ENCODE results near the gene RHBDF2.

Gene RHBDF2

DNA sequence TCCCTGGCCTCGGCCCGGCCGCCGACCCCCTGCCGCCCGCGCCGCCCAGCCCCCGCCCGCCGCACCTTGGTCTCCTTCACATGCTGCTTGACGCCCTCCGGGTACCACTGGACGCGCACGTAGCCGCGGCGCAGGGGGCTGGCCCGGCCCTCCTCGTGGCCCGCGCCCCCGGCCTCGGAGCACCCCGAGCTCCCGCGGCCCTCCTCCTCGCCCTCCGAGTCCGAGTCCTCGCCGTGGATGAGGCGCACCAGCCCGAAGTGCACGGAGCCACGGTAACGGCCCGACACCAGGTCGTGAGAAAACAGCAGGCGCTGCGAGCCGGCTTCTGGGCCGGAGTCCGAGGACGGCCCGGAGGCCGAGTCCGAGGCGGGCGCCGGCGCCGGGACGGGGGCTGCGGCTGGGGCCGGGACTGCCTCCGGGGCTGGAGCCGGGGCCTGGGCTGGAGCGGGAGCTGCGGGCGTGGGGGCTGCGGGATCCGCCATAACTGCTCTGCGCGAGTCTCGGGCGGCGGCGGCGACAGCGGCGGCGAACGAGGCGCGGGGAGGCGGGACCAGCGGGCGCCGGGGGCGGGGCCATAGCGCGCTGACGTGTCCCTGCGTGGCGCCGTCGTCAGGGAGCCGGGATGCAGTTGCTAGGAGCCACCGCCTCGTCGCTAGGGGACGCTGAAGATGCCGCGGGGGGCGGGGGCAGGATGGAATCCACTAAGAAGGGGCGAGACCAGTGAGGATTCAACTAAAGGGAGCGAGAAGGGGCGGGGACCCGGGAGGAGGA lies 48.4 kb downstream of the RHBDF2 start, which contains the start of gene UBE2O:
UBE2O (minus strand) TSS at position 493 of the 771 bp plus-strand sequence; CDS start at position 482, 11 bp downstream.
- peak; percentile 84 to 90 for DNase-seq

DNA sequence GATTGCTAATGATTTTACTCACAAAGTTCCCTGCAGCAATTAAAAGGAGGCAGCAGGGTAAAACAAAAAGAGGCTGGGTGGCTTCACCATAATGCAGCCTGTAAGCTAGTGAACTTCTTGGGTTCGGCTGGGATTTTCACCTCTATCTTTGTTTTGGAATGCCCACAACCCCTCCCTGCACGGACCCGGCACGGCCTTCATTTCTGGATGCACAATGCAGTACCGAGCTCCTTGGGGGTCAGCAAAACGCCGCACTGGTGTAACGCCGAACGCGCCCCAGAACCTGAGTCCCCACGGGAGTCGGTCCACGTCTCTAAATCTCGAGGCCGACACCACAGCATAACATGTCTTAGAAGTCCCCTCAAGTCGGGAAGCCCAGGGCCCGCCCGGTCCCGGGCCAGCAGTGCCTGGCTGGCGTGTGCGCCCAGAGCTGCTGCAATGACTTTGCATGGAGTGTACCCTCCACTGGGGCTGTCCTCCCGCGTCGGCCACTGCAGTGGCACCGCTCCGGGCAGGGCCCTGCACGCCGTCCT lies 49.0 kb downstream of the RHBDF2 start:
- DNase-seq, result no peak

DNA sequence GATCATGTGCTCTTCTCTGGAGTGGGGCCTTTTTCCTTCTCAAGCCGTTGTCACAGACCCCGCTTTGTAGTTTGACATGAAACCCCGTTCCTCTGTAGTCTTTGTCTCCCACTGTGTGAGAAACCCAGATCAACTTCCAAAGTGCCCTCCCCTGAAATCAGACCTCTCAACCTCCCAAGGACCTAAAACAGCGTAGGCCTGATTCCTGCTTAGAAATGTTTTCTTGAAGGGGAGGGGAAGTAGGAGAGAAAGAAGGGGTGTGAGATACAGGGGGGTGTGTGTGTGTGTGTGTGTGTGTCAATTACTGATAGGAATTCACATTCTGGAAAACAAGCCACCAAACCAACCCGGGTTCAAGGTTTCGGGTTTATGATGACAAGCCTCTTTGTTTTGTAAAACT lies 49.7 kb downstream of the RHBDF2 start:
- no peak for DNase-seq

DNA sequence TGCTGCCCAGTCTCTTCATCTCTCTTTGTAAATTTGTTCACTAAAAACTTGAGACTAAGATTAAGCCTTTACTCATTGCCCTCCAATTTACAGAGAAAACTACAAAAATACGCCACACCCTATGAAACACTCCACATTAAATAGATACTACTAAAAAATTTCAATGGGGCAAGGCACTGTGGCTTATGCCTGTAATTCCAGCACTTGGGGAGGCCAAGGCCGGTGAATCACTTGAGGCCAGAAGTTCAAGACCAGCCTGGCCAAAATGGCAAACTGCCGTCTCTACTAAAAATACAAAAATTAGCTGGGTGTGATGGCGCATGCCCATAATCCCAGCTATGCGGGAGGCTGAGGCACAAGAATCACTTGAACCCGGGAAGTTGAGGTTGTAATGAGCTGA lies 52.1 kb downstream of the RHBDF2 start:
- no peak for DNase-seq

DNA sequence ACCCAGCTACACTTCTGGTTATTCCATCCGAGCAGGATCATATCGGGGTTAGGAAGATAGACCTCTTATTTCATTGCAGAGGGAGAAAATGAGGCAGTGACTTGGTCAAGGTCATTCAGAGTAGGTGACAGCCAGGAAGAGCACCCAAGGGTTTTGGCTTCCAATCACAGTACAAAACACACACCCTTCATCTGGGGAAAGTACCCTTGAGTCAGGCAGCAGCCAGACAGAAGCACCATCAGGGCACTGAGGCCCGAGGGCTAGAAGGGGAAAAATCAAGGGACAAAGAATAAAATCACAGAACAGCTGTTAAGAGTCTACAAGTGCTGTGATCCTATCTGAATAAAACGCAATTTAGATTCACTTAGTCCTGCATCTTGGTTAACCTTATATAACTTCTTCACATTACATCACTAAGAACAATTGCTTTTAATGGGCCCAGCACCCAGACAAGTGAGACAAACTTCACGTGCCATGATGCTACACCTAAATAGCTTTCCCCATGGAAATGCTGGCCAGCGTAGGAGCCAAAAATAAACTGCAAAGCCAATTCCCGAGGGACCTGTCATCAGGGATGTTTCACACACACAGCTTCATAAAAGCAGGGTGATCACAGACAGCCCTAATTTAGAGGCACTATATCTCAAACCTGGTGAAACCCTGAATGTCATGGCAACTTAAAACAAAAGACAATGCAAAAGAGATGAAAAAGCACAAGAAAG lies 53.1 kb downstream of the RHBDF2 start:
- no peak for DNase-seq

DNA sequence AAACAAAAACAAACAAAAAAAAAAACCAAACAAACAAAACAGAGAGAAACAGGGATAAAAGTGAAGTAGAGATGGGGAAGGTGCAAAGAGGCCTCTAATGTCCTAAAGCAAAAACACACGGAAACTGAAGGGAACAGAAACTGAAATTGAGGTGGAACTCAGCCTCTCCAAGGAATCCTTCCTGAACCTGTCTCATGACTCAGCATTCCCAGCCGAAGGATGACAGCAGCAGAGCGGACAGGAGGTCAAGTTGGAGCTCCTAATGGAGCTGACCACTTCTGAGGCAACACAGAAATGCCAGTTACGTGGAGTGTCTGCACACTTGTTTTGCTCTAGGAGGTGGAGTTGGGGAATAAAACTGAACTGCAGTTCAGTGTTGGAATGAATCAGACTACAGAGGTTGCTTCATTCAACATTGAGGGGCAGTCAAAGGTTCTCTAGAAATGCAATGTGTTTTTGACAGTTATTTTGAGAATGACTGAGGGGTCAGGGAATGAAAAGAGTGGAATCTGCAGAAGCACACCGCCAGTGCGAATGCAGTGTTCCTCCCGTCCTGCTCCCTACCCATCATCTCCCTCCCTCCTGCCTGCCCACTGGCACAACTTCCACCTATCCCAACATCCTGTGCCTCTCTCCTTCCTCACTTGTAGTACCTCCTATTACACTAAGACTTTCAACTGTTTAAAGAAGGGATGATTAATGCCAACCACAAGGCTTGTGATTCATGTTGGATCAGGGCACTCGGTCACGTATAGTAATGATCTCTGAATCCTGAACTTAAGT lies 54.6 kb downstream of the RHBDF2 start:
- DNase-seq, result no peak

DNA sequence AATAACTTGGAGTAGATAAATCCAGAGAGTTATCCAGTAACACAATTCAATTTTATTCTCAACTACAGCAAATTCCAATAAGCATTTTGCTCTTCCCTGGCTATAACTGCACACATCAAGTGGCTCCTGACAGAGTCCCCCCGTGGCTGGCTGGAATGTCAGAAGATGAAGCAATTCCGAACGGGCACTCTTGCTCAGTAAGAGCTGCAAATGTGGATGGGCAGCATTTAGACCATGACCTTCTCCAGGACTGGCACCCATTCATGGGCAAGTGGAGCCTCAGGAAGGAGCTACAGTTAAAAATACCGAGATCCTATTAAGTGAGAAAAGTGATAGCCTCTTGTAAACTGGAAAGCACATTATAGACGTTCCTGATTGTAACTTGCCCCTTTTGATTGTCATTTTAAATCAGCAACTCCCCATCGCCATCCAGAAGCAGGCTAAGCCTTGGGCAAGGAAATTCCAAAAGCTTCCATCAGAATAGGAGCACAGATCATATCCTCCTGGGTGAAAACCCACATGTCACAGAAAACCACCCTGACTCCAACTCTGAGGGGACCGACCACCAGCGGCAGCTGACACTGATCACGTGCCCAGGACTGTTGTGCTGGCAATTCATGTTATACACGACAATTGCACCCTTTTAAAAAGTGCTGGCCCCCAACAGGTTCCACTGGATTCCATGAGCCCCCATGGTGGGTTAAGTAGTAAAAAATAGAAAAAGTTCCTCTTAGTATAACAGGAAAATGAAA lies 55.4 kb downstream of the RHBDF2 start:
- DNase-seq, result no peak

DNA sequence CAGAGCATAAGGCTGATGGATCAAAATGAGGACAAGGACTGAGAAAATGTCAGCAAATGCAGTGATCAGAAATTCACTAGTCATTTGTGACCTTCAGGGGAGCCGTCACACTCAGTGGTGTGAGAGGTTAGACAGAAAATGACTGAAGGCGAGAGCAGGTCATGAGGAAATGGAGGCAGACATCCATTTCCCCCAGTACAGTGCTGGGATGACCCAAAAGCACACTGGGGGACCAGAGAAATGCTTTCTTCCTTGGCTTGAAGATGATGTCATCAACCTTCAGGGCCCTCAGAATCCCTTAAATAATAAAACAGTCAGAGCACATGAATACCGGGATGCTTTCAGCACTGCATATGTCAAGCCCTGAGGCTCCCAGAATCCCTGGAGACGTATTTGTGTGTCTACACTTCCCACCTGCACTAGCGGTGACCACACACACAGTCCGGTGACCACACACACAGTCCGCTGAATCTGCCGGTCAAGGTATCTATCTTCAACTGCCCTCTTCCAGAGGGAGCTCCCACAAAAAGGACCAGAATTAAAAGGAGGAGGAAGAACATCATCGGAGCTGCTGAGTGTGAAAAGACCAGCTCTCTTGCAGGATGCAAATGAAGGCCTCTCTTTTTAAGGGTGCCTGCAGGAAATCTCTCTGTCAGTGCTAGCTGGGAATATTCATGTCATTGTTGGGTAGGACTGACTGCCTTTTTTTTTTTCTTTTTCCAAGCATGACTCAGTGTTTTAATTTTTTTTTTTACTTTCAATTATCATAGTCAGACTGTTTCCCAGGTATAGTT lies 56.5 kb downstream of the RHBDF2 start:
- DNase-seq, result no peak

DNA sequence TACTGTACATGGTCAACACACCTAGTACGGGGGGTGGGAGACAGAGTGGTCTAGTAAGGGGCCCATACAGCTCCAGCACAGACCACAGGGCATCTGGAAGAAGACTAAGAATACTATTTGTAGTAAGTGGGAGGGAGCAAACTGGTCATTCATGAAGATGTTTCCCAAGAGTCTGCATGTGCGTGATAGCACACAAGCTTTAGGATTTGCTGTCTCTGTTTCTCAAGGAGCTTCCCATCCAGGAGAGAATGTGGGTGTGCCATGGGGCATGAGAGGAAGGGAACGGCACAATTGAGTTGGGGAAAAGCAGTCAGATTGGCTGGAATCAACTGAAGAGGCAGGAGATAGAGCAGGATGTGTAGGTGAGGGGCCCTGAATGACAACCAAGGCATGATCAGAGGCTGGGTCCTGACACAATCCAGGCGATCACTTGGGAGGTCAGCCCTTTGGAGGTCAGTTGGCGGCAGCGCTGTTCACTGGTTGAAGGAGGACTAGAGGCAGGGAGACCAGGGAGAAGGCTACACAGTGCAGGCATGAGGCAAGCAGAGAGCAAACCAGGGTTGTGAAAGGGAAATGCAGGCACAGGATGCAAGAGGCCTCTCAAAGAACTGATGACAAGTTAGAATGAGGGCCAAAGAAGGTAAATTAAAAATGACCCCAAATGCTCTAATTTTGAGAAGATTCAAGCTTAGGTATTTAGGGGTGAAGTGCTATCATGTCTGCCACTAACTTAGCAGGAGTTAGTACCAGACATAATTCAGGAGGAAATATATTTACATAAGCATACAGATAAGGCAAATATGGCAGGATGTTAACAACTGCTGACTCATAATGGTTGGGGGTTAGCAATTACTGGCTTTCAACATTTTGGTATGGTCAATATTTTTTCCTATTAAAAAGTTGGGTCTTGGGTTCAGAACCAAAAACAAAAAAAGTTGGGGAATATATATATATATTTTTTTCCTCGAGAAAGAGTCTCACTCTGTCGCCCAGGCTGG lies 58.6 kb downstream of the RHBDF2 start:
- no peak for DNase-seq

DNA sequence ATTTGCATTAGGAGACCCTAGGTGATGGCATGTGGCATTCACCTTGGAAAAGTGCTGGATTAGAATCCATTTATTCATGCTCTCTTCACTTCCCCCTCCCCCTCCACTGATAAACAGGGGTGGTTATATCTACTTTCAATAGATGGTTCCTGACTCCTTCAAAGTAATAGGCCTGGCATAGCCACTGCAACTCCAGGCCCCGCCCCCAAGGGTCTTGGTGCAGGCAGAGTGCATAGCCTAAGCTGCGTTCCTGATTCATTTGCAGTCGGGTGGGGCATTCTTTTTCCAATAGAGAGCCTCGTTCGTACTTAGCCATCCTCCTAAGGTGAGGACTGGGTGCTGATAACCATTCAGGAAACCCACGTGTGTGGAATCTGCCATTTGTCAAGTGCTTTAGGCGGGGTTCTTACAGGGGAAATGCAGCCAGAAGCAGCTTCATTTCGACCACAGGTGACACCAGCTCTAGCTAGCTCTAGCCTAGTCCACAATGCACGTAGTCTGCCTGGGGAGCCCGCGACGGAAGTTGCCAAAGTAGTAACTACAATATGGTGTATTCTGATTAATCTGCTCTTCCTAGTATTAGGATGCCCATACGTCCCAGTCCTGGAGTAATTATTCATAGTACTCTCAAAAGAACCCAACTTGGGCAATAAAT lies 59.4 kb downstream of the RHBDF2 start:
- no peak for DNase-seq

DNA sequence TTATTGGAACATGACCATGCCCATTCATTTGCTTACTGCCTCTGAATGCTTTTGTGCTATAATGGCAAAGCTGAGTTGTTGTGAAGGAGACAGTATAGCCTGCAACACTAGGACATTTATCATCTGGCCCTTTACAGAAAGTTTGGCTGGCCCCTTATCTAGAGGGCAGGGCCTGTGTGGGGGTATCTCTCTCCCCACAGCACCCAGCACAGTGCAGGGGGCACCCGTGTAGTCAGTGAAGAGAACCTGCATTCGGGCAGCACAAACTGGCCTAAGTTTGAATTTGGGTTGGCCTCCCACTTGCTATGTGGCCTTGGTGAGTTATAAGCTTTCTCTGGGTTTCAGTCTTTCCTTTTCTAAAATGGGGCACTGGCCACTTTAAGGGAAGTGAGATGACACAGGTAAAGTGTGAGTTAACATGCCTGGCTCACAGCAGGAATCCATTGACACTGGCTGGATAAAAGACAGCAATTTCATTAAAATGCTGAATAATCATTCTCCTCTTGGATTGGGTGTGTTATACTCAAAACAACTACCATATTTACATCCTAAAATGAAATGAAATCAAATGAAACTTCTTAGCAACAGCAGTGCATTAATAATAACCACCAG lies 60.4 kb downstream of the RHBDF2 start:
- no peak for DNase-seq

DNA sequence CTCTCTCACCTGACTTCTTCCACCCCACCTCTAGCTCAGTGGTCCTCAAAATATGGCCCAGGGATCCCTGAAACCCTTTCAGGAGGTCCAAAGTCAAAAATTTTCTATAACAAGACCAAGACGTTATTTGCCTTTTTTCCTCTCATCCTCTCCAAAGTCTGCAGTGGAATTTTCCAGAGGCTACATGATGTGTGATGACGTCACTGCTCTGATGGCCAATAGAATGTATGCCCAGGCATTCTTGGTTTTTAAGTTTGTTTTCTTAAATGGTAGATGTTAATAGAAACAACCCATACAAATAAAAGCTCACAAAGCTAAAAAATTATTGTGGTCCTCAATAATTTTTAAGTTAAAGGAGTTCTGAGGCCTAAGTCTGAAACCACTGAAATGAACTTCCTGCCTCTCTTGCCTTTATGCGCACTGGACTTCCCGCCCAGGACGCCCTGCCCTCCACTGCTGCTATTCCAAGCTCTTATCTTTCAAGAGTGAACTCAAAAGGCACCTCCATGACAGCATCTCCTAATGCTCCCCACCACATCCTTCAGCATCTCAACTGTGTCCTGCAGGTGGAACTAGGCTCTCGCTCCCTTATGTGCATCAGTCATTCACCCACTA lies 61.8 kb downstream of the RHBDF2 start:
- no peak for DNase-seq

DNA sequence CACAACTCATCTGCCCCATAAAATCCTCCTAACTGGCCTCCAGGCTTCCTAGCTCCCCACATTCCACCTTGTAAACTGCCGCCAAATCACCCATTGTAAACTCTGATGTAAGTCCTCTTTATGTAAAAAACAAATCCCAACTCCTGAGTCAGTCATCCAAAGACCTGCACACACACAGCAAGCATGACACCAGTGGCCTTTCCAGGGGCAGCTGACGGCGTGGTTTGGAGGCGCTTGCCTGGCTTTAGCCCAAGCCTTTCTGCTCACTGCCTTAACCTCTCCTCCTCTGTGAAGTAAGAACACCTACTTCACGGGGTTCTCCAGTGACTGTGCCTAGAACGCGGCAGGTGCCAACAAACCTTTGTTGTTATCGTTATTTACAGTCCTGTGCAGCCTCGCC lies 62.3 kb downstream of the RHBDF2 start:
- no peak for DNase-seq

DNA sequence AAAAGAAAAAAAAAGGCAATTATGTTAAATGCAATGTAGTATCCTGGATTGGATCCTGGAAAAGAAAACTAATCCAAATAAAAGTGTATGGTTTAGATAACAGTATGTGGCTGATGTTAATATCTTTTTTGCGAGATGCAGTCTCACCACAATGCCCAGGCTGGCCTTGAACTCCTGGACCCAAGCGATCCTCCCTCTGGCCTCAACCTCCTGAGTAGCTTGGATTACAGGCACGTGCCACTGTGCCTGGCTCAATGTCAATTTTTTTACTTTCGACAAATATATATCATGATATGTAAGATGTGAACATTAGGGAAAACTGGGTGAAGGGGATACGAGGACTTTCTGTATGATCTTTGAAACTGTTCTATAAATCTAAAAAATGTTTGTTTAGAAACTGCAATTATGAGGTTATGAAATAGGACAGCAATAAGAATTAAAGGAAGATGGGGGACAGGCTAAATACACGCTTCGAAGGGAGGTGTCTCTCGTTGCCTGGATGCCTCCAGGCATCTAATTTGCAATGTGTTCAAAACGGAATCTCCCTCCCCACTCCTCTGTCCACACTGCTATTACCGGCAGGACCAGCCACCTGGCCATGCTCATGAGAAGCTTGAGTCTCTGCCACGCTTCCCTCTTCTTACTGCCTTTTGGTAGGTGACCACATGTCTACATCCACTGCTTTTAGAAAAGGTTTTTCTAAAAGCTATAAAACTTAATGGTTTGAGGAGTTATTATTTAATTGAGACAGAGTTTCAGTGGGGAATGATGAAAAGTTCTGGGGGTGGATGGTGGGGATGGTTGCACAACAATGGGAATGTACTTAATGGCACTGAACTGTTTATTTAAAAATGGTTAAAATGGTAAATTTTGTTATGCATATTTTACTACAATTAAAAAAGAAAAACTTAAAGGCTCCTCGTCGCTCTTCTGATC lies 63.5 kb downstream of the RHBDF2 start:
- no peak for DNase-seq

DNA sequence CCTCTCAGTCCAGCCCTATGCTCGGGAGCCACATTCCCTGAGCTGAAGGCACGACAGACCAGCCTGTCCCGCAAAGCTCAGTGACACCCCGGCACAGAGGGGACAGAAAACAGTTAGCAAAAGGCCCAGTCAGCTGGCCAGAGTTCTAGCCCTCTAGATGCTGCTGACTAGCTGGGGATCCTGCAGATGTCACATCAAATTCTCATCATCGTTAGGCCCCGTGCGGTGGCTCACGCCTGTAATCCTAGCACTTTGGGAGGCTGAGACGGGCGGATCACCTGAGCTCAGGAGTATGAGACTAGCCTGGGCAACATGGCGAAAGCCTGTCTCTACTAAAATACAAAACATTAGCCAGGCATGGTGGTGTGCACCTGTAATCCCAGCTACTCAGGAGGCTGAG lies 65.5 kb downstream of the RHBDF2 start:
- no peak for DNase-seq

DNA sequence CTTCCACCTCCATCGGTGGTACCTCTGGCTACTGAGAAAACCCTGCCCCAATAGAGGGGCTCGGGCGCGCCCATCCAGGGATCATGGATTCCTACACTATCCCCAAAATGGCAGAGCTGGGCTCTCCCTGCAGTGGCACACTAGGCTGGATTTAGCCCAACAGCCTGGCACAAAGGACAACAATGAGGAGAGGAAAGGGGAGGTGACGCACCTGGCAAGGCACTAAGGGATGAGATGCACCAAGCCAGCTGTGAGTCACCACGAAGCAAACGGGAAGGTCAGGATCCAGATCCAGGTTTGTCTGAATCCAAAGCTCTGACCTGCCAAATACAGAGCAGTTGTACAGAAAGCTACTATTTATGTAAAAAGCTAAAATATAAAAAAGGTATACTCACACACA lies 66.4 kb downstream of the RHBDF2 start:
- DNase-seq, result no peak

DNA sequence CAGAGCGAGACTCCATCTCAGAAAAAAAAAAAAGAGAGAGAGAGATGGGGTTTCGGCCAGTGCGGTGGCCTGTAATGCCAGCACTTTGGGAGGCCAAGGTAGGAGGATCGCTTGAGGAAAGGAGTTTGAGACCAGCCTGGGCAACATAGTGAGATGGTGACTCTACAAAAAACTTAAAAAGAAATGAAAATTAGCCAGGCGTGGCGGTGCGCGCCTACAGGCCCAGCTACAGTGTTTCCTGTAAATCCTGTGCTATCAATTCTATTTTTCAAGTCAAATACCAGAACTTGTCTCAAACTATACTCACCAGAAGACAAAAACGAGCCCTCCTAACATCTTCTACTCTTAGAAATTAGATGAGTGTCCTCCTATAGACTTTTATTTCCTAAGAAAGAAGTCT lies 67.5 kb downstream of the RHBDF2 start:
- no peak for DNase-seq
